Measurements from ENCODE around the gene TESMIN. TPM values are rescaled to one million over a fixed set of nuclear protein-coding genes. Genes with fewer than 3 reads are reported as not detected.

The TESMIN gene
- total RNA-seq, 1 experiment from 2014 or later = 45.2 TPM

GRCh38 chr11:68695531-68695930 lies 55.8 kb downstream of the TESMIN start:
- Histone ChIP-seq H3K14ac (ENCODE audit: insufficient read depth, low read length) (no peak overlapping the region), H3K18ac (ENCODE audit: insufficient read length, low read depth, low read length) (no peak overlapping the region), H2BK5ac (ENCODE audit: insufficient read length, low read length) (no peak overlapping the region), H3K4me1 (ENCODE audit: insufficient read depth, low read length) (peaks cover 2% of the 10 kb centered on the region; the same call in 1 of the 2 replicates), H3K79me1 (ENCODE audit: insufficient read depth, low read depth, low read length, poor library complexity, severe bottlenecking) (no peaks in the 10 kb centered on the region), H2BK120ac (ENCODE audit: low read depth, low read length, poor library complexity, severe bottlenecking) (no peak overlapping the region), H2BK15ac (ENCODE audit: low read depth, low read length) (no peak overlapping the region), H3K9ac (ENCODE audit: extremely low read depth, insufficient read length, low read length) (no peak overlapping the region), H3K23ac (ENCODE audit: insufficient read length, low read depth, low read length) (no peak overlapping the region), H3K4me2 (ENCODE audit: insufficient read depth, insufficient read length, low read length) (no peak overlapping the region), H2AFZ (ENCODE audit: low read length) (no peak overlapping the region), H4K5ac (ENCODE audit: insufficient read length, low read depth, low read length) (no peak overlapping the region), H2BK20ac (ENCODE audit: low read depth, low read length, poor library complexity, severe bottlenecking) (no peak overlapping the region), H3K27me3 (ENCODE audit: insufficient read depth, low read length) (no peaks in the 10 kb centered on the region), H3K4ac (ENCODE audit: low read depth, low read length) (no peak overlapping the region), H2BK12ac (ENCODE audit: insufficient read length, low read depth, low read length) (no peak overlapping the region), H3K27ac (ENCODE audit: insufficient read length, low read depth, low read length) (no peak overlapping the region), H3K56ac (ENCODE audit: insufficient read length, low read depth, low read length) (no peak overlapping the region), H4K8ac (replicated peaks; ENCODE audit: insufficient read length, low read depth, low read length) (no peak overlapping the region), H3T11ph (ENCODE audit: low read length) (no peak overlapping the region), H3K79me2 (ENCODE audit: insufficient read depth, low read length) (no peaks in the 10 kb centered on the region), H3K9me3 (ENCODE audit: control insufficient read depth, low read depth, low read length) (no peaks in the 10 kb centered on the region), H3K23me2 (ENCODE audit: insufficient read length, low read depth, low read length, poor library complexity, severe bottlenecking) (no peaks in the 10 kb centered on the region), H4K91ac (ENCODE audit: insufficient read length, low read depth, low read length) (no peak overlapping the region), H4K20me1 (ENCODE audit: control insufficient read depth, insufficient read depth, insufficient read length) (no peaks in the 10 kb centered on the region), H2AK5ac (ENCODE audit: insufficient read length, low read length) (no peak overlapping the region)
- WGBS (ENCODE audit: extremely low coverage, insufficient read length, low lambda C conversion rate) = no CpG with 5 or more reads among the region's 2 CpGs
- Mint-ChIP-seq H3K4me1 (peaks cover 41 to 50% of the 10 kb centered on the region in 2 experiments), H3K9me3 (peaks cover 19 to 25% of the 10 kb centered on the region in 2 experiments), H3K36me3 (ENCODE audit: insufficient read depth in 1 of 3, low read depth in 3 of 3) (peaks cover 8 to 30% (median 13%) of the 10 kb centered on the region in 3 experiments), H3K4me3 (no peak overlapping the region), H3K27me3 (ENCODE audit: low read depth) (peaks cover 2% of the 10 kb centered on the region), H3K27ac (no peak overlapping the region; a peak in 1 of 7 replicates)
- TF ChIP-seq CTCF (conservative IDR thresholded peaks at IDR 0.05) = no peak
- DNase-seq = no peak
